Esophagus muscularis mucosa (tissue), 4 donors: ENCODE data around the gene NAIF1. TPM values are rescaled to one million over a fixed set of nuclear protein-coding genes. Genes with fewer than 3 reads are reported as not detected.

Experiments used
- DNase-seq: peaks from one replicate; pipeline ENCODE4 v3.0.0-alpha.2; 2017; ENCODE audit errors: extremely low spot score
- H3K27ac ChIP-seq, 4 donors: fragments of 200-600 bp; sonication (generic); replicated peaks in 1 of 4; 1 replicate in 3 of 4; 2 replicates in 1 of 4; pipeline ENCODE4 v1.5.1; 2016 to 2019; ENCODE audit warnings: mild to moderate bottlenecking in 1 of 4
- H3K27me3 ChIP-seq, 4 donors: fragments of 200-600 bp; sonication (generic); one replicate each; pipeline versions ENCODE4 v1.5.1 to v1.6.0; 2016 to 2019
- H3K36me3 ChIP-seq, 4 donors: fragments of 200-600 bp; sonication (generic); one replicate each; pipeline ENCODE4 v1.5.1; 2016 to 2019
- H3K4me1 ChIP-seq, 4 donors: fragments of 200-600 bp; sonication (generic); one replicate each; pipeline ENCODE4 v1.5.1; 2016 to 2019
- H3K4me3 ChIP-seq, 4 donors: fragments of 200-600 bp; sonication (generic); 1 replicate in 2 of 4; 2 replicates in 2 of 4; pipeline ENCODE4 v1.5.1; 2016 to 2019; ENCODE audit warnings: mild to moderate bottlenecking in 4 of 4, moderate library complexity in 1 of 4
- H3K9me3 ChIP-seq, 4 donors: fragments of 200-600 bp; sonication (generic); 1 replicate in 3 of 4; 2 replicates in 1 of 4; pipeline ENCODE4 v1.5.1; 2016 to 2019
- CTCF ChIP-seq, 3 experiments: fragments of 200-600 bp in 2 of 3; fragments of 450-650 bp in 1 of 3; sonication (generic) in 2 of 3; IDR thresholded peaks; one replicate each; pipeline ENCODE4 v1.5.1; 2017 to 2019; ENCODE audit warnings: antibody characterized with exemption in 3 of 3, mild to moderate bottlenecking in 2 of 3, moderate library complexity in 1 of 3
- EP300 ChIP-seq: sonication (generic); formaldehyde crosslinking; IDR thresholded peaks from one replicate; pipeline ENCODE4 v1.6.1; 2017; ENCODE audit warnings: antibody characterized with exemption
- POLR2A ChIP-seq: fragments of 450-650 bp; IDR thresholded peaks from one replicate; pipeline ENCODE4 v1.6.1; 2017; ENCODE audit warnings: antibody characterized with exemption, moderate library complexity, mild to moderate bottlenecking, low read depth
- POLR2AphosphoS5 ChIP-seq, 2 donors: sonication (generic); formaldehyde crosslinking; IDR thresholded peaks; one replicate each; pipeline ENCODE4 v1.6.1; 2017; ENCODE audit warnings: antibody characterized with exemption in 2 of 2
- WGBS: methylation state at CpG from one replicate; pipeline ENCODE4 v1.1.5; 2018; 5-methylcytosine and 5-hydroxymethylcytosine counted together
- intact Hi-C: fragments of 100-400 bp; cut with DNase I; formaldehyde crosslinking; loops from one replicate; pipeline ENCODE4 v1.15.1; 2023
- total RNA-seq, 4 donors: library from RNA; depleted of rRNA; stranded (reverse); fragments of >200 nt; gene quantifications; one replicate each; pipeline versions ENCODE4 v1.1.0 to v1.2.1, GENCODE V29; 2016

NAIF1 gene
- 10 to 100 TPM in 2 of 4 donors, 1 to 10 TPM in 2; 5.4 to 12.0 (median 9.7) TPM for total RNA-seq

- H3K27ac ChIP-seq: peak within 1 kb of the TSS; percentile 97 to 99 (median 98)
These were observed at the start of gene NAIF1 for GRCh38 chr9:128066713-128067644. Gene NAIF1 (minus strand): TSS chr9:128067320. CDS start chr9:128067101, 219 bp downstream.

GRCh38 chr9:128116104-128117083 lies 49.3 kb upstream of the NAIF1 start:
- Histone ChIP-seq H3K36me3 (peaks cover 3 to 41% (median 40%) of the 10 kb centered on the region in 4 donors), H3K9me3 (no peaks in the 10 kb centered on the region), H3K27ac (no peak overlapping the region), H3K27me3 (no peaks in the 10 kb centered on the region), H3K4me1 (peaks cover 5 to 16% (median 9%) of the 10 kb centered on the region in 4 donors), H3K4me3 (no peak overlapping the region)
- intact Hi-C loops: loop anchor here (2.0 to 5.0 kb wide), 2 partner anchors 84 to 174 kb away; no protein-coding TSS in a partner anchor
- no peak for DNase-seq
- TF ChIP-seq CTCF (IDR thresholded peaks at IDR 0.05) (no peak), POLR2AphosphoS5 (IDR thresholded peaks at IDR 0.05) (no peak), POLR2A (no peak), EP300 (no peak)
- 84% methylated on average over 9 of the region's 16 CpGs for WGBS

More at GRCh38 chr9:128066713-128067644, at the start of gene NAIF1:
- intact Hi-C loops: no loop called here
- peak; percentile 99 for DNase-seq
- Histone ChIP-seq H3K4me3 (peak within 1 kb of the TSS; percentile 86 to 98 (median 93)), H3K4me1 (peaks cover 57 to 76% (median 71%) of the 10 kb centered on the region in 4 donors), H3K36me3 (peaks cover 4 to 18% (median 17%) of the 10 kb centered on the region in 4 donors), H3K27me3 (no peaks in the 10 kb centered on the region), H3K9me3 (no peaks in the 10 kb centered on the region)
- TF ChIP-seq EP300 (no peak), POLR2AphosphoS5 (IDR thresholded peaks at IDR 0.05) (peak; percentile 80 to 83)
- WGBS: 31% methylated on average over 48 of the region's 54 CpGs

DNA sequence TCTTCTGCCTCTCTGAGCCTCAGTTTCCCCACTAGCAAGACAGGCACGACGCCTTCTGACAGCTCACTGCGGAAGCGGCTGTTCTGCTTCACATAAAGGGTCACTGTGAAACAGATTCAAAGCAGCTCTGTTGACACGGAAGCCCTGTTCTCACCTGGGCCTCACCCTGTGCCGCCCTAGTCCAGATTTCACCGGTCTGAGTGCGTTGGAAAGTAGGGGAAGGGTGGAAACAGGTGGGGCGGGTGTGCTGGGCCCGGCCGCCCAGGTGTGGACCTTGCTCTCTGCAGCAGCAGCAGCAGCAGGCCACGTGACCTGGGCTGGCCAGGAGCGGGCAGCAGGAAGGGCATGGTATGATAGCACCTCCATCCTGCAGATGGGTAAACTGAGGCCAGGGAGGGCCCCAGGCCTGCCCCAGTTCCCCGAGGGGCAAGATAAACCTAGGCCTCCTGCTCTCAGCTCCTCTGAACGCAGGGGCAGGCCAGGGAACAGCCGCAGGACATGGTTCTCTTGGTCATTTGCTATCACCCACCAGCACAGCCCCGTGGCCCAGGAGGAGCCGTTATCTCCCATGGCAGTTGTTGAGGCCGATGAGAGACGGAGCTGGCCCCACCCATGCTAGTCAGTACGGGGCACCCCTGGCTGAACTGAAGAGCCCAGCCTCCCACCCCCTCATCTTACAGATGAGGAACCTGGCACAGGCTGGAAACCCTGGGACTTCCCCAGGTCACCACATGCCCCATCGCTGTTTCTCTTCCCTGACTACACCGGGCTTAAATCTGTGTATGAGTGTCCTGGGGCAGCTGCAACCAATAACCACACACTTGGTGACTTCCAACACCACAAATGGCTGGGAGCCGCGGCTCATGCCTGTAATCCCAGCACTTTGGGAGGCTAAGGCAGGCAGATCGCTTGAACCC lies 48.3 kb upstream of the NAIF1 start:
- 88% methylated on average over 22 of the region's 26 CpGs for WGBS
- intact Hi-C loops: loop anchor here (2.0 to 5.0 kb wide), 2 partner anchors 83 to 173 kb away; no protein-coding TSS in a partner anchor
- Histone ChIP-seq H3K36me3 (peaks cover 3 to 32% (median 31%) of the 10 kb centered on the region in 4 donors), H3K4me1 (peaks cover 5 to 20% (median 9%) of the 10 kb centered on the region in 4 donors), H3K27me3 (no peaks in the 10 kb centered on the region), H3K27ac (no peak overlapping the region), H3K9me3 (no peaks in the 10 kb centered on the region), H3K4me3 (no peak overlapping the region)
- no peak for DNase-seq
- no peak for TF ChIP-seq POLR2AphosphoS5 (IDR thresholded peaks at IDR 0.05)
- TF ChIP-seq CTCF (IDR thresholded peaks at IDR 0.05): no peak
- TF ChIP-seq POLR2A: no peak
- no peak for TF ChIP-seq EP300

GRCh38 chr9:128114326-128115186 lies 47.4 kb upstream of the NAIF1 start:
- no peak for DNase-seq
- intact Hi-C loops: loop anchor here (5.0 kb wide), 1 partner anchor 82 kb away; no protein-coding TSS in a partner anchor
- no peak overlapping the region for H3K27ac ChIP-seq

More at GRCh38 chr9:128114326-128115186, 47.4 kb upstream of the NAIF1 start:
- Histone ChIP-seq H3K36me3 (peaks cover 3 to 29% (median 26%) of the 10 kb centered on the region in 4 donors), H3K27me3 (no peaks in the 10 kb centered on the region), H3K4me3 (no peak overlapping the region), H3K9me3 (no peaks in the 10 kb centered on the region), H3K4me1 (peaks cover 5 to 22% (median 10%) of the 10 kb centered on the region in 4 donors)
- TF ChIP-seq CTCF (IDR thresholded peaks at IDR 0.05): no peak
- 86% methylated on average over 10 of the region's 29 CpGs for WGBS
